H9 (cell line): ENCODE results near the gene SPOCK3. TPM values are rescaled to one million over a fixed set of nuclear protein-coding genes. Genes with fewer than 3 reads are reported as not detected.

Source experiments
- DNase-seq: peaks from one replicate; pipeline ENCODE4 v3.0.0-alpha.2; 2017
- H2AFZ ChIP-seq: one replicate; pipeline ENCODE4 v1.6.1; 2013; ENCODE audit warnings: mild to moderate bottlenecking, low read length, control low read depth, moderate library complexity
- H2AK5ac ChIP-seq: 2 replicates; pipeline ENCODE4 v1.6.1; 2013; ENCODE audit warnings: low read length, control low read depth, mixed read lengths; ENCODE audit not compliant: insufficient read length
- H2BK120ac ChIP-seq: one replicate; pipeline ENCODE4 v1.6.1; 2013; ENCODE audit warnings: low read depth, mild to moderate bottlenecking, low read length, control low read depth, inconsistent platforms; ENCODE audit not compliant: poor library complexity, severe bottlenecking
- H2BK12ac ChIP-seq: 2 replicates; pipeline ENCODE4 v1.6.1; 2013; ENCODE audit warnings: low read length, control low read depth, mixed read lengths, low read depth; ENCODE audit not compliant: insufficient read length
- H2BK15ac ChIP-seq: 2 replicates; pipeline ENCODE4 v1.6.1; 2013; ENCODE audit warnings: low read depth, low read length, control low read depth
- H2BK20ac ChIP-seq: one replicate; pipeline ENCODE4 v1.6.1; 2013; ENCODE audit warnings: low read depth, mild to moderate bottlenecking, low read length, control low read depth, inconsistent platforms; ENCODE audit not compliant: poor library complexity, severe bottlenecking
- H2BK5ac ChIP-seq: 2 replicates; pipeline ENCODE4 v1.6.1; 2013; ENCODE audit warnings: low read length, control low read depth, mixed read lengths; ENCODE audit not compliant: insufficient read length
- H3K14ac ChIP-seq: 2 replicates; pipeline ENCODE4 v1.6.1; 2013; ENCODE audit warnings: low read length, control low read depth; ENCODE audit not compliant: insufficient read depth
- H3K18ac ChIP-seq: 2 replicates; pipeline ENCODE4 v1.6.1; 2013; ENCODE audit warnings: low read depth, mild to moderate bottlenecking, mixed read lengths, low read length, control low read depth; ENCODE audit not compliant: insufficient read length
- H3K23ac ChIP-seq: 2 replicates; pipeline ENCODE4 v1.6.1; 2013; ENCODE audit warnings: low read length, control low read depth, mixed read lengths, low read depth; ENCODE audit not compliant: insufficient read length
- H3K23me2 ChIP-seq: 2 replicates; pipeline ENCODE4 v1.6.1; 2013; ENCODE audit warnings: low read depth, mild to moderate bottlenecking, mixed read lengths, low read length, control low read depth; ENCODE audit not compliant: insufficient read length, poor library complexity, severe bottlenecking
- H3K27ac ChIP-seq: 2 replicates; pipeline ENCODE4 v1.5.1; 2013; ENCODE audit warnings: low read length, control low read depth, mixed read lengths, low read depth; ENCODE audit not compliant: insufficient read length
- H3K27me3 ChIP-seq: 2 replicates; pipeline ENCODE4 v1.6.1; 2013; ENCODE audit warnings: low read length, control low read depth, inconsistent platforms; ENCODE audit not compliant: insufficient read depth
- H3K4ac ChIP-seq: 2 replicates; pipeline ENCODE4 v1.6.1; 2013; ENCODE audit warnings: low read depth, mild to moderate bottlenecking, control low read depth, inconsistent platforms, low read length, moderate library complexity
- H3K4me1 ChIP-seq: 2 replicates; pipeline ENCODE4 v1.6.1; 2013; ENCODE audit warnings: low read length, control low read depth, inconsistent platforms; ENCODE audit not compliant: insufficient read depth
- H3K4me2 ChIP-seq: 2 replicates; pipeline ENCODE4 v1.6.1; 2013; ENCODE audit warnings: low read length, control low read depth, mixed read lengths; ENCODE audit not compliant: insufficient read length, insufficient read depth
- H3K56ac ChIP-seq: 2 replicates; pipeline ENCODE4 v1.6.1; 2013; ENCODE audit warnings: low read depth, mild to moderate bottlenecking, mixed read lengths, low read length, control low read depth; ENCODE audit not compliant: insufficient read length
- H3K79me1 ChIP-seq: 2 replicates; pipeline ENCODE4 v1.6.1; 2013; ENCODE audit warnings: low read depth, mild to moderate bottlenecking, moderate library complexity, low read length, control low read depth, inconsistent platforms; ENCODE audit not compliant: insufficient read depth, poor library complexity, severe bottlenecking
- H3K79me2 ChIP-seq: 2 replicates; pipeline ENCODE4 v1.6.1; 2013; ENCODE audit warnings: low read length, control low read depth, inconsistent platforms; ENCODE audit not compliant: insufficient read depth
- H3K9ac ChIP-seq: 2 replicates; pipeline ENCODE4 v1.6.1; 2013; ENCODE audit warnings: low read length, control low read depth, mixed read lengths; ENCODE audit not compliant: insufficient read length; ENCODE audit errors: extremely low read depth
- H3K9me3 ChIP-seq: one replicate; pipeline ENCODE4 v1.6.1; 2013; ENCODE audit warnings: low read depth, low read length, inconsistent platforms; ENCODE audit not compliant: control insufficient read depth
- H3T11ph ChIP-seq: one replicate; pipeline ENCODE4 v1.6.1; 2013; ENCODE audit warnings: mild to moderate bottlenecking, low read length, control low read depth, inconsistent platforms
- H4K20me1 ChIP-seq: one replicate; pipeline ENCODE4 v1.6.1; 2013; ENCODE audit not compliant: control insufficient read depth, insufficient read length, insufficient read depth
- H4K5ac ChIP-seq: 2 replicates; pipeline ENCODE4 v1.6.1; 2013; ENCODE audit warnings: low read depth, mild to moderate bottlenecking, mixed read lengths, low read length, control low read depth; ENCODE audit not compliant: insufficient read length
- H4K8ac ChIP-seq: replicated peaks from 2 replicates; pipeline ENCODE4 v1.6.1; 2013; ENCODE audit warnings: low read length, control low read depth, mixed read lengths, low read depth; ENCODE audit not compliant: insufficient read length
- H4K91ac ChIP-seq: 2 replicates; pipeline ENCODE4 v1.6.1; 2013; ENCODE audit warnings: low read depth, mild to moderate bottlenecking, moderate library complexity, mixed read lengths, low read length, control low read depth; ENCODE audit not compliant: insufficient read length
- H3K27ac Mint-ChIP-seq, 3 experiments: 2 replicates in 2 of 3; 3 replicates in 1 of 3; pipeline ENCODE4 v1.8.0; 2020 to 2021; ENCODE audit warnings: mixed read lengths in 3 of 3, mild to moderate bottlenecking in 1 of 3, moderate library complexity in 1 of 3
- H3K27me3 Mint-ChIP-seq: 2 replicates; pipeline ENCODE4 v1.8.0; 2021; ENCODE audit warnings: low read depth, mild to moderate bottlenecking, moderate library complexity, mixed read lengths
- H3K36me3 Mint-ChIP-seq, 3 experiments: 2 replicates in 2 of 3; 3 replicates in 1 of 3; pipeline ENCODE4 v1.8.0; 2020 to 2021; ENCODE audit warnings: low read depth in 3 of 3, mixed read lengths in 3 of 3; ENCODE audit not compliant: insufficient read depth in 1 of 3
- H3K4me1 Mint-ChIP-seq, 2 experiments: 2 replicates each; pipeline ENCODE4 v1.8.0; 2020; ENCODE audit warnings: mixed read lengths in 2 of 2
- H3K4me3 Mint-ChIP-seq, 2 experiments: 2 replicates in 1 of 2; 3 replicates in 1 of 2; pipeline ENCODE4 v1.8.0; 2020 to 2021; ENCODE audit warnings: mild to moderate bottlenecking in 2 of 2, mixed read lengths in 2 of 2, moderate library complexity in 1 of 2
- H3K9me3 Mint-ChIP-seq, 2 experiments: 2 replicates in 1 of 2; 3 replicates in 1 of 2; pipeline ENCODE4 v1.8.0; 2020; ENCODE audit warnings: mild to moderate bottlenecking in 2 of 2, mixed read lengths in 2 of 2, moderate library complexity in 1 of 2
- total RNA-seq: library from RNA; stranded (reverse); gene quantifications from 2 replicates; pipeline ENCODE4 v1.2.1, GENCODE V29; 2021
- TF ChIP-seq, protein P1 (sequence below): fragments of 200-600 bp; sonication (generic); conservative IDR thresholded peaks from 3 replicates; pipeline ENCODE4 v1.8.0; 2021; ENCODE audit warnings: antibody characterized with exemption, mild to moderate bottlenecking

Gene SPOCK3
- total RNA-seq, 1 experiment from 2014 or later: 0.28 TPM

GRCh38 chr4:167088115-167088514, 146.2 kb downstream of the SPOCK3 start:
- Mint-ChIP-seq H3K9me3 (no peaks in the 10 kb centered on the region), H3K4me3 (no peak overlapping the region), H3K27ac (no peak overlapping the region), H3K36me3 (no peaks in the 10 kb centered on the region), H3K4me1 (no peaks in the 10 kb centered on the region), H3K27me3 (no peaks in the 10 kb centered on the region)
- H3K4ac ChIP-seq: no peak overlapping the region
- H3K18ac ChIP-seq: no peak overlapping the region
- H3K14ac ChIP-seq: no peak overlapping the region
- no peak overlapping the region for H2BK15ac ChIP-seq
- H4K8ac ChIP-seq: no peak overlapping the region
- H2BK12ac ChIP-seq: no peak overlapping the region
- no peak overlapping the region for H3T11ph ChIP-seq
- no peak overlapping the region for H3K9ac ChIP-seq
- H3K79me2 ChIP-seq: no peaks in the 10 kb centered on the region
- H2BK20ac ChIP-seq: no peak overlapping the region
- no peaks in the 10 kb centered on the region for H3K79me1 ChIP-seq
- H3K23me2 ChIP-seq: no peaks in the 10 kb centered on the region
- no peaks in the 10 kb centered on the region for H4K20me1 ChIP-seq
- H2AK5ac ChIP-seq: no peak overlapping the region
- no peaks in the 10 kb centered on the region for H3K27me3 ChIP-seq
- no peak overlapping the region for H3K23ac ChIP-seq
- H2AFZ ChIP-seq: no peak overlapping the region
- no peak overlapping the region for H3K27ac ChIP-seq
- H4K5ac ChIP-seq: no peak overlapping the region
- no peak overlapping the region for H2BK5ac ChIP-seq
- no peaks in the 10 kb centered on the region for H3K9me3 ChIP-seq
- H2BK120ac ChIP-seq: no peak overlapping the region
- H3K56ac ChIP-seq: no peak overlapping the region
- no peak overlapping the region for H4K91ac ChIP-seq
- DNase-seq: no peak
- TF ChIP-seq, protein P1, sequence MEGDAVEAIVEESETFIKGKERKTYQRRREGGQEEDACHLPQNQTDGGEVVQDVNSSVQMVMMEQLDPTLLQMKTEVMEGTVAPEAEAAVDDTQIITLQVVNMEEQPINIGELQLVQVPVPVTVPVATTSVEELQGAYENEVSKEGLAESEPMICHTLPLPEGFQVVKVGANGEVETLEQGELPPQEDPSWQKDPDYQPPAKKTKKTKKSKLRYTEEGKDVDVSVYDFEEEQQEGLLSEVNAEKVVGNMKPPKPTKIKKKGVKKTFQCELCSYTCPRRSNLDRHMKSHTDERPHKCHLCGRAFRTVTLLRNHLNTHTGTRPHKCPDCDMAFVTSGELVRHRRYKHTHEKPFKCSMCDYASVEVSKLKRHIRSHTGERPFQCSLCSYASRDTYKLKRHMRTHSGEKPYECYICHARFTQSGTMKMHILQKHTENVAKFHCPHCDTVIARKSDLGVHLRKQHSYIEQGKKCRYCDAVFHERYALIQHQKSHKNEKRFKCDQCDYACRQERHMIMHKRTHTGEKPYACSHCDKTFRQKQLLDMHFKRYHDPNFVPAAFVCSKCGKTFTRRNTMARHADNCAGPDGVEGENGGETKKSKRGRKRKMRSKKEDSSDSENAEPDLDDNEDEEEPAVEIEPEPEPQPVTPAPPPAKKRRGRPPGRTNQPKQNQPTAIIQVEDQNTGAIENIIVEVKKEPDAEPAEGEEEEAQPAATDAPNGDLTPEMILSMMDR: no peak
- H3K4me1 ChIP-seq: no peaks in the 10 kb centered on the region
- H3K4me2 ChIP-seq: no peak overlapping the region
